HEK293 (cell line): Measurements from ENCODE around the gene OR51E1.

Experiments
- CTCF ChIA-PET: fragments of 350-600 bp; formaldehyde crosslinking; extraction: SDS; loops from one replicate; lab custom pipeline; 2021; ENCODE audit warnings: antibody characterized with exemption; lab: Yijun Ruan, JAX
- POLR2A ChIA-PET: fragments of 300-600 bp; formaldehyde crosslinking; extraction: SDS; loops from one replicate; lab custom pipeline; 2020; ENCODE audit warnings: antibody characterized with exemption, inconsistent platforms; lab: Yijun Ruan, JAX
- H3K27ac ChIP-seq: fragments of 200-500 bp; sonication (Bioruptor generic); 2 replicates; pipeline ENCODE4 v1.5.1; 2014; ENCODE audit warnings: low read depth, low read length, control low read depth, inconsistent platforms; ENCODE audit errors: extremely low read depth
- H3K36me3 ChIP-seq, 2 experiments: fragments of 200-500 bp in 1 of 2; sonication (Bioruptor generic) in 1 of 2; 1 replicate in 1 of 2; 2 replicates in 1 of 2; pipeline ENCODE4 v1.5.1; 2014 to 2017; ENCODE audit warnings: inconsistent platforms in 2 of 2, low read length in 2 of 2; ENCODE audit not compliant: control insufficient read depth in 2 of 2, insufficient read depth in 1 of 2
- H3K4me1 ChIP-seq: fragments of 200-500 bp; sonication (Bioruptor generic); 2 replicates; pipeline ENCODE4 v1.5.1; 2014; ENCODE audit warnings: mild to moderate bottlenecking, low read length, inconsistent platforms; ENCODE audit not compliant: control insufficient read depth, insufficient read depth
- H3K4me3 ChIP-seq: 2 replicates; pipeline ENCODE4 v1.5.1; 2011; ENCODE audit warnings: low read depth, mild to moderate bottlenecking, control low read depth, low read length, moderate library complexity
- H3K9me3 ChIP-seq: fragments of 200-500 bp; sonication (Bioruptor generic); 2 replicates; pipeline ENCODE4 v1.5.1; 2014; ENCODE audit warnings: low read depth, low read length, inconsistent platforms; ENCODE audit not compliant: control insufficient read depth, insufficient read depth
- EGR2 ChIP-seq: fragments of 450-650 bp; formaldehyde crosslinking; IDR thresholded peaks from 2 replicates; pipeline ENCODE4 v1.5.1; 2016; ENCODE audit warnings: low read depth, missing biosample characterization, missing genetic modification characterization
- HOXC10 ChIP-seq: sonication (generic); formaldehyde crosslinking; IDR thresholded peaks from 2 replicates; pipeline ENCODE4 v1.8.1; 2023; ENCODE audit warnings: mild to moderate bottlenecking, missing genetic modification reagents
- IKZF3 ChIP-seq: fragments of 450-650 bp; IDR thresholded peaks from 2 replicates; pipeline ENCODE4 v1.5.0; 2018; ENCODE audit warnings: missing biosample characterization, mild to moderate bottlenecking, missing genetic modification characterization, moderate library complexity
- KLF8 ChIP-seq: fragments of 450-650 bp; formaldehyde crosslinking; IDR thresholded peaks from 2 replicates; pipeline ENCODE4 v1.5.1; 2016; ENCODE audit warnings: missing biosample characterization, missing genetic modification characterization
- SP2 ChIP-seq: fragments of 450-650 bp; formaldehyde crosslinking; IDR thresholded peaks from 2 replicates; pipeline ENCODE4 v1.5.1; 2016; ENCODE audit warnings: missing biosample characterization, missing genetic modification characterization
- TCF7L2 ChIP-seq: IDR thresholded peaks from 2 replicates; pipeline ENCODE4 v1.6.1; 2011; ENCODE audit warnings: low read depth, mild to moderate bottlenecking, inconsistent platforms, low read length, moderate library complexity, borderline replicate concordance
- ZBTB17 ChIP-seq: fragments of 450-650 bp; formaldehyde crosslinking; IDR thresholded peaks from 2 replicates; pipeline ENCODE4 v1.5.1; 2016; ENCODE audit warnings: missing biosample characterization, missing genetic modification characterization
- ZBTB21 ChIP-seq: fragments of 450-650 bp; formaldehyde crosslinking; IDR thresholded peaks from 2 replicates; pipeline ENCODE4 v1.5.1; 2017; ENCODE audit warnings: missing biosample characterization, missing genetic modification characterization
- ZNF16 ChIP-seq: fragments of 450-650 bp; formaldehyde crosslinking; IDR thresholded peaks from 2 replicates; pipeline ENCODE4 v1.5.1; 2016; ENCODE audit warnings: low read depth, missing biosample characterization, missing genetic modification characterization
- ZNF2 ChIP-seq: fragments of 450-650 bp; formaldehyde crosslinking; IDR thresholded peaks from 2 replicates; pipeline ENCODE4 v1.5.1; 2016; ENCODE audit warnings: missing biosample characterization, missing genetic modification characterization
- ZNF23 ChIP-seq: fragments of 450-650 bp; formaldehyde crosslinking; IDR thresholded peaks from 2 replicates; pipeline ENCODE4 v1.5.1; 2016; ENCODE audit warnings: missing biosample characterization, missing genetic modification characterization, borderline replicate concordance
- ZNF311 ChIP-seq: fragments of 450-650 bp; formaldehyde crosslinking; IDR thresholded peaks from 2 replicates; pipeline ENCODE4 v1.5.1; 2017; ENCODE audit warnings: missing biosample characterization, missing genetic modification characterization, borderline replicate concordance
- ZNF354C ChIP-seq: fragments of 450-650 bp; formaldehyde crosslinking; IDR thresholded peaks from 2 replicates; pipeline ENCODE4 v1.5.1; 2016; ENCODE audit warnings: missing biosample characterization, missing genetic modification characterization, low read depth, borderline replicate concordance
- ZNF37A ChIP-seq: fragments of 450-650 bp; IDR thresholded peaks from 2 replicates; pipeline ENCODE4 v1.5.1; 2018; ENCODE audit warnings: missing biosample characterization, missing genetic modification characterization
- ZNF394 ChIP-seq: fragments of 450-650 bp; formaldehyde crosslinking; IDR thresholded peaks from 2 replicates; pipeline ENCODE4 v1.5.1; 2016; ENCODE audit warnings: missing biosample characterization, missing genetic modification characterization, mild to moderate bottlenecking, moderate library complexity, borderline replicate concordance
- ZNF433 ChIP-seq: fragments of 450-650 bp; formaldehyde crosslinking; IDR thresholded peaks from 2 replicates; pipeline ENCODE4 v1.5.1; 2016; ENCODE audit warnings: missing biosample characterization, missing genetic modification characterization, low read depth
- ZNF521 ChIP-seq: fragments of 450-650 bp; formaldehyde crosslinking; IDR thresholded peaks from 2 replicates; pipeline ENCODE4 v1.5.1; 2017; ENCODE audit warnings: missing biosample characterization, mild to moderate bottlenecking, missing genetic modification characterization
- ZNF558 ChIP-seq: fragments of 450-650 bp; formaldehyde crosslinking; IDR thresholded peaks from 2 replicates; pipeline ENCODE4 v1.5.1; 2016; ENCODE audit warnings: missing biosample characterization, missing genetic modification characterization
- ZNF585B ChIP-seq: fragments of 450-650 bp; formaldehyde crosslinking; IDR thresholded peaks from 2 replicates; pipeline ENCODE4 v1.5.1; 2016; ENCODE audit warnings: missing biosample characterization, missing genetic modification characterization
- ZNF629 ChIP-seq: fragments of 450-650 bp; formaldehyde crosslinking; IDR thresholded peaks from 2 replicates; pipeline ENCODE4 v1.5.1; 2017; ENCODE audit warnings: missing biosample characterization, missing genetic modification characterization
- ZNF654 ChIP-seq: fragments of 450-650 bp; formaldehyde crosslinking; IDR thresholded peaks from 2 replicates; pipeline ENCODE4 v1.5.1; 2016; ENCODE audit warnings: low read depth, missing biosample characterization, missing genetic modification characterization
- ZNF660 ChIP-seq: fragments of 450-650 bp; IDR thresholded peaks from 2 replicates; pipeline ENCODE4 v1.5.1; 2018; ENCODE audit warnings: missing biosample characterization, mild to moderate bottlenecking, missing genetic modification characterization
- ZNF747 ChIP-seq: fragments of 450-650 bp; formaldehyde crosslinking; IDR thresholded peaks from 2 replicates; pipeline ENCODE4 v1.5.1; 2016; ENCODE audit warnings: missing biosample characterization, missing genetic modification characterization
- ZSCAN30 ChIP-seq: fragments of 450-650 bp; IDR thresholded peaks from 2 replicates; pipeline ENCODE4 v1.5.1; 2018; ENCODE audit warnings: missing biosample characterization, mild to moderate bottlenecking, missing genetic modification characterization, moderate library complexity
- TF ChIP-seq, protein P1 (sequence below): fragments of 450-650 bp; formaldehyde crosslinking; IDR thresholded peaks from 2 replicates; pipeline ENCODE4 v1.5.1; 2016; ENCODE audit warnings: missing biosample characterization, missing genetic modification characterization
- TF ChIP-seq, protein P2 (sequence below): fragments of 450-650 bp; formaldehyde crosslinking; IDR thresholded peaks from 2 replicates; pipeline ENCODE4 v1.5.1; 2016; ENCODE audit warnings: missing biosample characterization, missing genetic modification characterization
- TF ChIP-seq, protein P3 (sequence below): fragments of 450-650 bp; formaldehyde crosslinking; IDR thresholded peaks from 2 replicates; pipeline ENCODE4 v1.5.1; 2016; ENCODE audit warnings: missing biosample characterization, missing genetic modification characterization
- TF ChIP-seq, protein P4 (sequence below): fragments of 450-650 bp; formaldehyde crosslinking; IDR thresholded peaks from 2 replicates; pipeline ENCODE4 v1.5.1; 2016; ENCODE audit warnings: missing biosample characterization, missing genetic modification characterization, borderline replicate concordance
- TF ChIP-seq, protein P5 (sequence below): fragments of 450-650 bp; formaldehyde crosslinking; IDR thresholded peaks from 2 replicates; pipeline ENCODE4 v1.5.0; 2017; ENCODE audit warnings: missing biosample characterization, missing genetic modification characterization, borderline replicate concordance

The OR51E1 gene

DNA sequence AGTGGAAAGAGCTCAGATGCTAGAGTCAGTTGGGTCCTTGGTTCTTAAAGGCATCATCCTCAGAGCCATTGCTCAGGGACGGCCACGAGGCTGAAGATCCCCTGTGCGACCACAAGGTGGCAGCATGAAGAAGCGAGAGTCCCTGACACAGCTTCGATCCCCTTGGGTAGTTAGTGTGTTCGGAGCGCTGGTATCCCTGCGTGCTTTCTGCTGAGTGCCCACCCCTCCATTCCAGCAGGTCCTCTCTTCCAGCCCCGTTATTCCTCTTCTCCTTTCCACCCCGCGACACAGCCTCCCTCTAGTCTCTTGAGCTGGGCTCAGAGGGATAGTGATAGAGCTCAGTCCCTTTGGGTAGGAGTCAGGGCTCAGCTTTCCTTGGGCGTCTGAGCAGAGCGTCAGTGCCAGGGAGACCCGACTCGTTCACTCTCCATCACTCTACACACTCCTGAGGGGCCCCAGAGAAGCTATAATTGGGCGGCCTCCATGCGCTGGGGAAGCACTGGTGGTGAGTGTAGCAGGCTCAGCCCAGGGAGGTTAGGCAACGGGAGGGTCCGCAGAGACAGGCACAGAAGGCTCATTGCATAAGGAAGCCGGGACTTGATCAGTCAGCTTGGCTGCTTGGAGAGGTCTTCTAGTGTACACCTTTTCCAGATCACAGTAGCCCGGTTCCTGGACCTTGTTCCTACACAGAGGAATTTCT is 6.7 kb upstream of the OR51E1 start, which contains the start of gene OR51D1:
Gene OR51D1 (plus strand): TSS at position 516 of the 700 bp plus-strand sequence. CDS start 2,314 bp downstream, outside the sequence.
- ChIA-PET CTCF (interaction anchor here (0.5 to 4.3 kb wide), 44 partner anchors 8 to 1773 kb away, joined by 3 to 42 read pairs (median 3); partner anchors contain the start of gene OR51T1), POLR2A (no interaction called here)
- Histone ChIP-seq H3K9me3 (no peaks in the 10 kb centered on the region), H3K36me3 (no peaks in the 10 kb centered on the region), H3K4me3 (peak within 1 kb of the TSS; percentile 14), H3K4me1 (no peaks in the 10 kb centered on the region), H3K27ac (no peak within 1 kb of the TSS)
- no peak for TF ChIP-seq EGR2 (tag by site-specific recombination)
- TF ChIP-seq ZNF654 (tag by site-specific recombination), result peak; percentile 76
- no peak for TF ChIP-seq HOXC10 (CRISPR knock-in tag)
- no peak for TF ChIP-seq ZNF558 (tag by site-specific recombination)
- TF ChIP-seq, protein P1, sequence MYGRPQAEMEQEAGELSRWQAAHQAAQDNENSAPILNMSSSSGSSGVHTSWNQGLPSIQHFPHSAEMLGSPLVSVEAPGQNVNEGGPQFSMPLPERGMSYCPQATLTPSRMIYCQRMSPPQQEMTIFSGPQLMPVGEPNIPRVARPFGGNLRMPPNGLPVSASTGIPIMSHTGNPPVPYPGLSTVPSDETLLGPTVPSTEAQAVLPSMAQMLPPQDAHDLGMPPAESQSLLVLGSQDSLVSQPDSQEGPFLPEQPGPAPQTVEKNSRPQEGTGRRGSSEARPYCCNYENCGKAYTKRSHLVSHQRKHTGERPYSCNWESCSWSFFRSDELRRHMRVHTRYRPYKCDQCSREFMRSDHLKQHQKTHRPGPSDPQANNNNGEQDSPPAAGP (tag by site-specific recombination), result no peak
- TF ChIP-seq ZBTB17 (tag by site-specific recombination), result 0 out of 2 replicates have a peak, but pooled peaks have one; percentile 25
- TF ChIP-seq ZNF37A, result no peak
- TF ChIP-seq KLF8 (tag by site-specific recombination), result no peak
- TF ChIP-seq ZNF747 (tag by site-specific recombination), result no peak
- no peak for TF ChIP-seq TCF7L2
- TF ChIP-seq, protein P2, sequence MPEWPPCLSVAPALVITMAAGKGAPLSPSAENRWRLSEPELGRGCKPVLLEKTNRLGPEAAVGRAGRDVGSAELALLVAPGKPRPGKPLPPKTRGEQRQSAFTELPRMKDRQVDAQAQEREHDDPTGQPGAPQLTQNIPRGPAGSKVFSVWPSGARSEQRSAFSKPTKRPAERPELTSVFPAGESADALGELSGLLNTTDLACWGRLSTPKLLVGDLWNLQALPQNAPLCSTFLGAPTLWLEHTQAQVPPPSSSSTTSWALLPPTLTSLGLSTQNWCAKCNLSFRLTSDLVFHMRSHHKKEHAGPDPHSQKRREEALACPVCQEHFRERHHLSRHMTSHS (tag by site-specific recombination), result no peak
- TF ChIP-seq SP2 (tag by site-specific recombination), result no peak
- TF ChIP-seq ZNF23, result no peak
- TF ChIP-seq, protein P3, sequence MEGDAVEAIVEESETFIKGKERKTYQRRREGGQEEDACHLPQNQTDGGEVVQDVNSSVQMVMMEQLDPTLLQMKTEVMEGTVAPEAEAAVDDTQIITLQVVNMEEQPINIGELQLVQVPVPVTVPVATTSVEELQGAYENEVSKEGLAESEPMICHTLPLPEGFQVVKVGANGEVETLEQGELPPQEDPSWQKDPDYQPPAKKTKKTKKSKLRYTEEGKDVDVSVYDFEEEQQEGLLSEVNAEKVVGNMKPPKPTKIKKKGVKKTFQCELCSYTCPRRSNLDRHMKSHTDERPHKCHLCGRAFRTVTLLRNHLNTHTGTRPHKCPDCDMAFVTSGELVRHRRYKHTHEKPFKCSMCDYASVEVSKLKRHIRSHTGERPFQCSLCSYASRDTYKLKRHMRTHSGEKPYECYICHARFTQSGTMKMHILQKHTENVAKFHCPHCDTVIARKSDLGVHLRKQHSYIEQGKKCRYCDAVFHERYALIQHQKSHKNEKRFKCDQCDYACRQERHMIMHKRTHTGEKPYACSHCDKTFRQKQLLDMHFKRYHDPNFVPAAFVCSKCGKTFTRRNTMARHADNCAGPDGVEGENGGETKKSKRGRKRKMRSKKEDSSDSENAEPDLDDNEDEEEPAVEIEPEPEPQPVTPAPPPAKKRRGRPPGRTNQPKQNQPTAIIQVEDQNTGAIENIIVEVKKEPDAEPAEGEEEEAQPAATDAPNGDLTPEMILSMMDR (tag by site-specific recombination), result peak; percentile 78
- TF ChIP-seq ZNF16 (tag by site-specific recombination), result no peak
- TF ChIP-seq IKZF3 (tag by site-specific recombination), result no peak
- TF ChIP-seq ZNF394 (tag by site-specific recombination), result no peak
- TF ChIP-seq ZNF521 (tag by site-specific recombination), result no peak
- TF ChIP-seq ZNF433, result no peak
- no peak for TF ChIP-seq ZNF311 (tag by site-specific recombination)
- no peak for TF ChIP-seq ZNF354C (tag by site-specific recombination)
- no peak for TF ChIP-seq ZSCAN30 (tag by site-specific recombination)
- TF ChIP-seq, protein P4, sequence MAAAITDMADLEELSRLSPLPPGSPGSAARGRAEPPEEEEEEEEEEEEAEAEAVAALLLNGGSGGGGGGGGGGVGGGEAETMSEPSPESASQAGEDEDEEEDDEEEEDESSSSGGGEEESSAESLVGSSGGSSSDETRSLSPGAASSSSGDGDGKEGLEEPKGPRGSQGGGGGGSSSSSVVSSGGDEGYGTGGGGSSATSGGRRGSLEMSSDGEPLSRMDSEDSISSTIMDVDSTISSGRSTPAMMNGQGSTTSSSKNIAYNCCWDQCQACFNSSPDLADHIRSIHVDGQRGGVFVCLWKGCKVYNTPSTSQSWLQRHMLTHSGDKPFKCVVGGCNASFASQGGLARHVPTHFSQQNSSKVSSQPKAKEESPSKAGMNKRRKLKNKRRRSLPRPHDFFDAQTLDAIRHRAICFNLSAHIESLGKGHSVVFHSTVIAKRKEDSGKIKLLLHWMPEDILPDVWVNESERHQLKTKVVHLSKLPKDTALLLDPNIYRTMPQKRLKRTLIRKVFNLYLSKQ (tag by site-specific recombination), result no peak
- TF ChIP-seq ZNF629 (tag by site-specific recombination), result no peak
- TF ChIP-seq ZNF2 (tag by site-specific recombination), result 0 out of 2 replicates have a peak, but pooled peaks have one; percentile 23
- TF ChIP-seq ZNF660, result no peak
- TF ChIP-seq ZBTB21, result no peak
- TF ChIP-seq, protein P5, sequence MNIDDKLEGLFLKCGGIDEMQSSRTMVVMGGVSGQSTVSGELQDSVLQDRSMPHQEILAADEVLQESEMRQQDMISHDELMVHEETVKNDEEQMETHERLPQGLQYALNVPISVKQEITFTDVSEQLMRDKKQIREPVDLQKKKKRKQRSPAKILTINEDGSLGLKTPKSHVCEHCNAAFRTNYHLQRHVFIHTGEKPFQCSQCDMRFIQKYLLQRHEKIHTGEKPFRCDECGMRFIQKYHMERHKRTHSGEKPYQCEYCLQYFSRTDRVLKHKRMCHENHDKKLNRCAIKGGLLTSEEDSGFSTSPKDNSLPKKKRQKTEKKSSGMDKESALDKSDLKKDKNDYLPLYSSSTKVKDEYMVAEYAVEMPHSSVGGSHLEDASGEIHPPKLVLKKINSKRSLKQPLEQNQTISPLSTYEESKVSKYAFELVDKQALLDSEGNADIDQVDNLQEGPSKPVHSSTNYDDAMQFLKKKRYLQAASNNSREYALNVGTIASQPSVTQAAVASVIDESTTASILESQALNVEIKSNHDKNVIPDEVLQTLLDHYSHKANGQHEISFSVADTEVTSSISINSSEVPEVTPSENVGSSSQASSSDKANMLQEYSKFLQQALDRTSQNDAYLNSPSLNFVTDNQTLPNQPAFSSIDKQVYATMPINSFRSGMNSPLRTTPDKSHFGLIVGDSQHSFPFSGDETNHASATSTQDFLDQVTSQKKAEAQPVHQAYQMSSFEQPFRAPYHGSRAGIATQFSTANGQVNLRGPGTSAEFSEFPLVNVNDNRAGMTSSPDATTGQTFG, result no peak
- no peak for TF ChIP-seq ZNF585B (tag by site-specific recombination)
